ENCODE results near the gene GMIP. TPM values are rescaled to one million over a fixed set of nuclear protein-coding genes. Genes with fewer than 3 reads are reported as not detected.

GMIP gene
- total RNA-seq, 1 donor: 36.9 TPM

- no peak for DNase-seq (ENCODE audit: low read depth in 2 of 3, low spot score in 2 of 3)
Measured at GRCh38 chr19:19579533-19580361, 63.7 kb downstream of the GMIP start.

Other genes with a start within 250 kb of the GMIP start
- gene GATAD2A, start 238.0 kb downstream of the GMIP start, total RNA-seq: 47.1 TPM
- 5.4 TPM for gene TSSK6, start 128.1 kb downstream of the GMIP start, total RNA-seq
- 203 TPM for gene NDUFA13, start 127.4 kb downstream of the GMIP start, total RNA-seq
- gene YJEFN3, start 114.7 kb downstream of the GMIP start, total RNA-seq: 0.54 TPM
- 0.27 TPM for gene CILP2, start 105.4 kb downstream of the GMIP start, total RNA-seq
- 4.8 TPM for gene PBX4, start 25.0 kb downstream of the GMIP start, total RNA-seq
- 22.6 TPM for gene LPAR2, start 15.4 kb downstream of the GMIP start, total RNA-seq
- 102 TPM for gene ATP13A1, start 20.0 kb upstream of the GMIP start, total RNA-seq
- 8.3 TPM for gene ZNF101, start 25.2 kb upstream of the GMIP start, total RNA-seq
- gene ZNF14, start 89.5 kb upstream of the GMIP start, total RNA-seq: 3.0 TPM
- 19.4 TPM for gene ZNF506, start 178.1 kb upstream of the GMIP start, total RNA-seq
- 4.8 TPM for gene ZNF253, start 222.2 kb upstream of the GMIP start, total RNA-seq